Muscle layer of colon (tissue), 2 donors: ENCODE data around the gene TNFRSF19.

Experiments
- H3K27ac ChIP-seq: one replicate; pipeline ENCODE4 v1.7.0; 2013; ENCODE audit warnings: low read depth, mild to moderate bottlenecking, low read length, moderate library complexity
- H3K27me3 ChIP-seq, 2 donors: one replicate each; pipeline ENCODE4 v1.7.0; 2013; ENCODE audit warnings: low read length in 2 of 2, mild to moderate bottlenecking in 2 of 2; ENCODE audit not compliant: insufficient read depth in 2 of 2, control insufficient read depth in 1 of 2
- H3K36me3 ChIP-seq: one replicate; pipeline ENCODE4 v1.7.0; 2013; ENCODE audit warnings: mild to moderate bottlenecking, low read length; ENCODE audit not compliant: insufficient read depth
- H3K4me1 ChIP-seq: one replicate; pipeline ENCODE4 v1.7.0; 2013; ENCODE audit warnings: mild to moderate bottlenecking, low read length; ENCODE audit not compliant: insufficient read depth
- H3K4me3 ChIP-seq, 2 donors: one replicate each; pipeline ENCODE4 v1.7.0; 2013; ENCODE audit warnings: low read length in 2 of 2, low read depth in 1 of 2, mild to moderate bottlenecking in 1 of 2, moderate library complexity in 1 of 2
- H3K9ac ChIP-seq: one replicate; pipeline ENCODE4 v1.7.0; 2013; ENCODE audit warnings: low read length
- H3K9me3 ChIP-seq: one replicate; pipeline ENCODE4 v1.7.0; 2013; ENCODE audit warnings: mild to moderate bottlenecking, low read length
- donor health status: abdominal sarcoma.
- donor health status: Adenocarcinoma of cecum.

The TNFRSF19 gene

GRCh38 chr13:23645851-23646250, 75.6 kb downstream of the TNFRSF19 start:
- no peak overlapping the region for H3K9ac ChIP-seq
- H3K4me3 ChIP-seq = no peak overlapping the region
- H3K27me3 ChIP-seq = no peaks in the 10 kb centered on the region
- H3K4me1 ChIP-seq = no peaks in the 10 kb centered on the region
- no peak overlapping the region for H3K27ac ChIP-seq
- H3K36me3 ChIP-seq = no peaks in the 10 kb centered on the region
- H3K9me3 ChIP-seq = no peaks in the 10 kb centered on the region

GRCh38 chr13:23651439-23651838, 81.2 kb downstream of the TNFRSF19 start:
- no peak overlapping the region for H3K9ac ChIP-seq
- no peak overlapping the region for H3K27ac ChIP-seq
- H3K36me3 ChIP-seq = no peaks in the 10 kb centered on the region
- no peaks in the 10 kb centered on the region for H3K27me3 ChIP-seq
- no peaks in the 10 kb centered on the region for H3K4me1 ChIP-seq
- no peaks in the 10 kb centered on the region for H3K9me3 ChIP-seq
- no peak overlapping the region for H3K4me3 ChIP-seq

GRCh38 chr13:23651887-23652286, 81.7 kb downstream of the TNFRSF19 start:
- no peak overlapping the region for H3K4me3 ChIP-seq

GRCh38 chr13:23652909-23653726, 82.9 kb downstream of the TNFRSF19 start:
- H3K4me3 ChIP-seq = no peak overlapping the region
- H3K4me1 ChIP-seq = no peaks in the 10 kb centered on the region
- no peaks in the 10 kb centered on the region for H3K9me3 ChIP-seq
- H3K36me3 ChIP-seq = no peaks in the 10 kb centered on the region
- H3K27me3 ChIP-seq = no peaks in the 10 kb centered on the region
- no peak overlapping the region for H3K27ac ChIP-seq
- no peak overlapping the region for H3K9ac ChIP-seq

More at GRCh38 chr13:23651887-23652286, 81.7 kb downstream of the TNFRSF19 start:
- no peaks in the 10 kb centered on the region for H3K4me1 ChIP-seq
- H3K27me3 ChIP-seq = no peaks in the 10 kb centered on the region
- no peak overlapping the region for H3K9ac ChIP-seq
- no peaks in the 10 kb centered on the region for H3K9me3 ChIP-seq
- H3K27ac ChIP-seq = no peak overlapping the region
- H3K36me3 ChIP-seq = no peaks in the 10 kb centered on the region

- Histone ChIP-seq H3K9ac (no peak overlapping the region), H3K27ac (no peak overlapping the region), H3K36me3 (no peaks in the 10 kb centered on the region), H3K9me3 (no peaks in the 10 kb centered on the region), H3K27me3 (no peaks in the 10 kb centered on the region), H3K4me3 (no peak overlapping the region), H3K4me1 (peaks cover 3% of the 10 kb centered on the region)
Observed at GRCh38 chr13:23654111-23655110, 84.2 kb downstream of the TNFRSF19 start.

GRCh38 chr13:23655321-23655720, 85.1 kb downstream of the TNFRSF19 start:
- no peak overlapping the region for H3K27ac ChIP-seq
- no peak overlapping the region for H3K9ac ChIP-seq
- no peaks in the 10 kb centered on the region for H3K36me3 ChIP-seq
- no peaks in the 10 kb centered on the region for H3K27me3 ChIP-seq
- H3K4me3 ChIP-seq = no peak overlapping the region
- peaks cover 3% of the 10 kb centered on the region for H3K4me1 ChIP-seq
- no peaks in the 10 kb centered on the region for H3K9me3 ChIP-seq

GRCh38 chr13:23656637-23657371, 86.6 kb downstream of the TNFRSF19 start:
- H3K27ac ChIP-seq = no peak overlapping the region
- no peaks in the 10 kb centered on the region for H3K36me3 ChIP-seq
- H3K4me1 ChIP-seq = peaks cover 3% of the 10 kb centered on the region
- no peaks in the 10 kb centered on the region for H3K9me3 ChIP-seq
- no peaks in the 10 kb centered on the region for H3K27me3 ChIP-seq
- H3K4me3 ChIP-seq = no peak overlapping the region
- no peak overlapping the region for H3K9ac ChIP-seq

GRCh38 chr13:23658929-23659541, 88.8 kb downstream of the TNFRSF19 start:
- peaks cover 3% of the 10 kb centered on the region for H3K4me1 ChIP-seq
- H3K4me3 ChIP-seq = no peak overlapping the region
- H3K9ac ChIP-seq = no peak overlapping the region
- H3K36me3 ChIP-seq = no peaks in the 10 kb centered on the region
- no peaks in the 10 kb centered on the region for H3K9me3 ChIP-seq
- H3K27me3 ChIP-seq = no peaks in the 10 kb centered on the region
- H3K27ac ChIP-seq = no peak overlapping the region

GRCh38 chr13:23660249-23660648, 90.0 kb downstream of the TNFRSF19 start:
- no peaks in the 10 kb centered on the region for H3K27me3 ChIP-seq
- no peaks in the 10 kb centered on the region for H3K36me3 ChIP-seq
- H3K9ac ChIP-seq = no peak overlapping the region
- H3K27ac ChIP-seq = no peak overlapping the region
- H3K4me3 ChIP-seq = no peak overlapping the region
- H3K9me3 ChIP-seq = no peaks in the 10 kb centered on the region
- peaks cover 3% of the 10 kb centered on the region for H3K4me1 ChIP-seq

GRCh38 chr13:23666582-23666981, 96.4 kb downstream of the TNFRSF19 start:
- Histone ChIP-seq H3K27me3 (no peaks in the 10 kb centered on the region), H3K9me3 (no peaks in the 10 kb centered on the region), H3K36me3 (no peaks in the 10 kb centered on the region), H3K4me3 (no peak overlapping the region), H3K4me1 (peaks cover 2% of the 10 kb centered on the region), H3K9ac (no peak overlapping the region), H3K27ac (no peak overlapping the region)
